CD4-positive, alpha-beta T cell treated with Interleukin-15 for 1 hour (primary cell): ENCODE results near the gene ADAMTS3.

Source experiments
- DNase-seq: peaks from one replicate; pipeline ENCODE4 v3.0.0-alpha.2; 2020

ADAMTS3 gene

DNA sequence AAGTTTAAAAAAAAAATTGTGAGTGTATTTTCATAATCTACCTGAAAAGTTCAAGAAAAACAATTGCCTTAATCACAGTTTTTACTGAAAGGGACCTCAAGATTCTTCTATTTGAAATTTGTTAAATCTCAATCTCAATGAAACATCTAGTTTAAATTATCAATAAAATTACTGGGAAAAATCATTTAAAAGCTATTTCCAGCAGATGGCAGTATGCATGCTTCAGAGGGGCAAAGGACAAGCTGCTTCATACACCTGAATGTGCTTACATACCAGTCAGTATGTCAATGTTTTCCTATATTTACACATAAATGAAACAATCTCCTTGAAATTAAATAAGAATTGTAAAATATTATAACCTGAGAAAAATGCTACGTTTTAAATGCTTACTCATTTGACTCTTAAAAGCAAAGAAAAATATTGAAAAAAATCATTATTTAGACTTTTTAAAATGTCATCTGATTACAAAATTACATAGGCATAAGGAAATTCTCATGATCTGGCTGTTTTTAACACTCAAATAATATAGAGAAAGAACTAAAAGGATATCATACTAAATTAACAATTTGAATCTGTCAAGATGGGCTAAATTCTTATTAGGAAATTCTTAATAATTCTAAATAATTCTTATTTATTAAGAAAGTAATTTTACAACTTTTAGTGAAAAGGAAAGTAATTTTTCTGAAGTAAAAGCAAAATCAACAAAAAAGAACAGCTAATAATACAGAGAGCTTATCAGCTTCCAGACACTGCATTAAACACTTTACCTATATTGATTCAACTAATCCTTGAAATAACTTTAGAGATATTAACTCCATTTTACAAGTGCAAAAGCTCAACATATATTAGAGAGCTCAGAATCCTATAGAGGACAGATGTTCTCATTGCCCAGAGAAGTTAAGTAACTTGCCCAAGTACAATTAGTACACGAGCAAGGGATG, 242.1 kb downstream of the ADAMTS3 start:
- DNase-seq: no peak

DNA sequence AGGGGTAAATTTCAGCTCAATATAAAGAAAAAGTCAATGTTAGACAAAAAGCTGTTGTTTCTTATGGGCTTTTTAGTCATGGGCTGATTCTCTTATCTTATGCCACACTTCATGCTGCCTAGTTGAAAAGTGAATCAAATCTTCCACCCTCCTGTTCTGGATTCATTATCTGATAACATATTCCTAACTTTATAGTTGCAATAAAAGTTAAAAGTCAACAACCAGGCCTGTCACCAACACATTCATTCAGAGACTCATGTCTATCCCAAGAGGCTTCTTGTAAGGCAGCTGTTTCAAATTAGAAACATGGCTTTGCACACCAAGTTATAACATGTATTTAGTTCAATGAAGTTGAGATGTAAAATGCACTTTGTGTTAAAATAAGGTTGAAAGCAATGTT, 243.8 kb downstream of the ADAMTS3 start:
- no peak for DNase-seq

DNA sequence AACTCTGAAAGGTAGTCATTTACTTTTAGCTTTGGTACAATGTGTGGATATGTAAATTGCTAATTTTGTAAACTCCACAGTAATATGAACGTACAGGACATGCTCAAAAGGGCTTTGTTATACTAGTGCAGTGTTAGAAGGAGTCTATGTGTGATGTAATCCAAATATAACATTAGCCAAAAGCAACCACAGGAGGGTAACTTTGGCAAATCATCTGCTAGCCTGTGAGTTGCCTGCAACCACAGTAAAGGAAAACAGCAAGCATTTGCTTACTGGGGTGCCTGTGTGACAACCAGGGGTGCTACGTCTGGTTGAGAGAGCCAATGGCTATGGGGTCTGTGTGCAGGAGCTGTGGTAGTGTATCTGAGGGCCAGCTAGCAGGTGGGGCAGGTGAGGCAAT, 245.8 kb downstream of the ADAMTS3 start:
- DNase-seq: no peak

- no peak for DNase-seq
These were observed 248.6 kb downstream of the ADAMTS3 start for GRCh38 chr4:72320223-72320948.

GRCh38 chr4:72319601-72320021, 249.4 kb downstream of the ADAMTS3 start:
- DNase-seq: no peak

DNA sequence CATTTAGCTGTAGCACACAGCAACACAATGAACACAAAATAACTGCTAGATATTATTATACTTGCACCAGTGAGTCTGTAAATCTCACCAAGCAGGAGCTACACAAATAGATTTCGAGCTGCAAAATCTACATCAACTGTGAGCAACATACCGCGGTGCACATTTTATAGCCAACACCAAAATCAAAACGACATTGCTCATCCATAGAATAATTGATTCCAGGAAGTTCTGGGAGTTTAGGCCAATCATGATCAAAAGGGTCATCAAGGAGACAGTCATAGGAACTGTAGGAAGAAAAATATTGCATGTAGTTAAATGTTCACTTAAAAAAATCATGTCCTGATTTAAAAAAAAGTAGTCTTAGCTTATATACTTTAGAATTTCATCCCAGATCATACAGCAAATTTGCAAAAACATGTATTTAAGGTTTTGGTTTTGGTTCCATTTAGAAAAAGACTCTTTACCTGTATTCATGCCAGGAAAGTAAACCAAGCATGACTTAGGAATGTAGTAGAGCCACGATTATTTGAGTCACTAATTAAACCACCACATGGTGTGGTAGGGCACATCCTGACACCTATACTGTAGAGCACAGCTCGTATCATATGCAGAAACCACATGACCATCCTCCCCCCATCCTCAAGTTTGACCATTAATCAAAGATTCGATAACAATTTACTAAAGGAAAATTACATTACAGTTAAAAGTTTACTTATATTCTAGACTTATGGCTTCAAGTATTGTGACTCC, 250.4 kb downstream of the ADAMTS3 start:
- DNase-seq: no peak

- DNase-seq: no peak
These were observed 254.2 kb downstream of the ADAMTS3 start for GRCh38 chr4:72314869-72315268.

DNA sequence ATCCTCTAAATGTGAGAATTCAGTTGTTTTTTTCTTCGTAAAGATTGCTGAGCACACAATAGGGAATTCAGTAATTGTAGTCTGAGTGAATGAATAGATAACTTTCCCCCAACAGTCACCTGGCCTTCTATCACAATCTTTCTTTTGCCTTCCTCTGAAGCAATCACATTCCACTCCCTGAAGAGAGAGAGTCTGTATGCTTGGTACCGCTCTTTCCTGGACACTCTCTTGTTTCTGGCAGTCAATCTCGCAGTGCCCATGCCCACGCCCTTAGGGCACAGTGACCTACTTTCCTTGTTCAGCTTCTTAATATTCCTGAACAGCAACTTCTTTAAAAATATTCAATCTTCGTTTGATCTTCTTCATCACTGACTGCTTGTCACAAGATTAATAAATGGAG, 255.9 kb downstream of the ADAMTS3 start:
- DNase-seq: no peak

- no peak for DNase-seq
These were observed 256.9 kb downstream of the ADAMTS3 start for GRCh38 chr4:72312032-72312650.

- DNase-seq: no peak
These were observed 257.7 kb downstream of the ADAMTS3 start for GRCh38 chr4:72311291-72311690.

DNA sequence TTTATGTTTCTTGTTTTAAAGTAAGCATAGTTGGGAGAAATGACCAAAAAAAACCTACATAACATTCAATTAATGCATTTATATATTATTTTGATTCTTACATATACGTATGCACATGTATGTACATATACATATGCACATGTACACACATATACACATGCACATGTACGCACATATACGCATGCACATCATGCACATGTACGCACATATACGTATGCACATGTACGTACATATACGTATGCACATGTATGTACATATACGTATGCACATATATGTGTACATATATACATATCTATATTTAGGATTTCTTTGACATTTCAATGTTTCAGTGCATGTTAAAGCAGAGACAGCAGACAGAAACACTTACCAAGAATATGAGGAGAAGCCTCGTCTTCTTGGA, 263.4 kb downstream of the ADAMTS3 start:
- no peak for DNase-seq

- DNase-seq: no peak
These were observed 263.9 kb downstream of the ADAMTS3 start for GRCh38 chr4:72305080-72305479.

DNA sequence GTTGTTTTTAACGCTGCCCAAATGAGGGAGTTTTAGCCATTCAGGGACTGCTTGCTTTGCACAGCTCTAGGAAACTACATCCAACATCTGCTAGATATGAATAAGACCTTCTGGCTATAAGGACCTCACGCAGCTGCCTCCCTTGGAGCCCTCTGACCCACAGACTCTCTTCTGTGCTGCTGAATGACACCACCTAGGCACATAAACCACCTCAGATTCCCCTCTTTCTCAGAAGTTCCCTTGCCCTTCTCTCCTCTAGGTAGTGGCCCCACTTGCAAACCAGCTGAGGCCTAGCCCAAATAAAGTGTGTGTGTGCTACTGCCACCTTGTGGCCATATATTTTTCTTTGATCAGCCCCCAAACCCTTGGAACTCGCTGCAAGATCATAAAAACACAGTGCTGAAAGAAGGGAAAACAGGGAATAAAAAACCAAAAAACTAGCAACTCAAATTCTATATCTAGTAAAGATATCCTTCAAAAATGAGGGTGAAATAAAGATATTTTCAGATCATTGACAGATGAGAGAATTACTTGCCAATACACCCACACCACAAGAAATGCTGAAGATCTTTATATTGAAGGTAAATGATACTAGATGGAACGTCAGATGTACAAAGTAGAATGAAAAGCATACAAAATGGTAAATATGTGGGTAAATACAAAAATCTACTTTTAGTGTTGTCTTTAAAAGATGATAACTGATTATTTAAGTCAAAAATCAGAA, 265.9 kb downstream of the ADAMTS3 start:
- no peak for DNase-seq

DNA sequence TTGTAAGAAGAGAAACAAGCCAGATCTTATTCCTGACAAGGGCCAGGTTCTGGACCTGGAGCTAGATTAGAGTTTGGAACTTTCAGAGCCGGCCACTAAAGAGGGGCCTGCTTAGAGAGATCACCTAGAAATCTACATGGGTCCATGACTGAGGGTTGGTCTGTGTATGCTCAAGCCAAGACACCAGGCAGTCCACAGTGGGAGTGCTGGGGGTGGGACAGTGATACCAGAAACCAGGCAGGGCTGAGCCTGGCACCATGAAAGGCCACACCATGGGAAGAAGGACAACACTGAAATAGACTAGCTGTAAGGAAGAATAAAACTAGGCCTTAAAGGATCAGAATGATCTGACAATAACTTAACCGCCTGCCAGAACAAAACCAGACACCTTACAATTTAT, 267.3 kb downstream of the ADAMTS3 start:
- DNase-seq: no peak

DNA sequence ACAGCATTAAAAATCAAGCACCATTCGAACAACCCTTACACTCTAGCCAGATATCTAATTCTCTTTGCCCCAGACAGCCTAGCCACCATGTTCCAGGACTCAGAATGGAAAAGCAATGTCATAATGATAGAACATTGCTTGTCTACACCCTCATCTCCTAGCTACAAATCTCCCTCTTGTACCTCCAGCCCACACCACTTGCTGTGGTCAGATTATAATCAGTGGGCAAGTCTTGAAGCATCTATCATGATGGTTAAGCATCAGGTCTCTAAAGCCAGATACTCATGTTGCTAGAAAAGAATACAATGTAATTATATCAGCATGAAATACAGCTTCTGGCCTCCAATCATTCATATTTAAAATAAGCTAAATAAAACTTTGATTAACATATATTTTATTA, 268.9 kb downstream of the ADAMTS3 start:
- DNase-seq: no peak

DNA sequence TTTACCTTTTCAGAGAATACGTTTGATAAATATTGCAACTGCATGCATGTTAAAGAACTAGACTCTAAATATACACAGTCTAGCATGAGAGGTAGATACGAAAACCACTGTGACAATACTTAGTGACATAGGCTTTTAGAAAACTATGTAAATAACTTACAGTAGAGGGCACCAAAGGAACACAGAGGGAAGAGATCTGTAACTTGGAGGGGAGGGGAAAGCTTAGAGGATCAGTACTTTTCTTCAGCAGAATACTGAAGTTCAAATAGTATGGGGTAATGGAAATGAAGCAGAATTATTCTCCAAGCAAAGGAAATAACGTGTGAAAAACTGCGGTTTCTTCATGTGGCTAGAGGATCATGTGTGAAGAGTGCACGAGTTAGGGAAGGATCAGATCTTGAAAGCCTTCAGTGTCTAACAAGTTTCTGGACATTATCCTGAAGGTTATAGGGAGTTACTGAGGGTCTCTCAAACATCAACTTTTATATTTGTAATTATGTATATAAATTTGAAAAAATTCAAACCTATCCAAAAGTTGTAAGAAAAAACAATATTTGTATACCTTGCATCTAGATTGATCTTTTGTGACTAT, 273.0 kb downstream of the ADAMTS3 start:
- no peak for DNase-seq

- DNase-seq: peak; percentile 16
These were observed 278.3 kb downstream of the ADAMTS3 start for GRCh38 chr4:72290737-72291136.

- no peak for DNase-seq
These were observed 282.1 kb downstream of the ADAMTS3 start for GRCh38 chr4:72286910-72287309.

DNA sequence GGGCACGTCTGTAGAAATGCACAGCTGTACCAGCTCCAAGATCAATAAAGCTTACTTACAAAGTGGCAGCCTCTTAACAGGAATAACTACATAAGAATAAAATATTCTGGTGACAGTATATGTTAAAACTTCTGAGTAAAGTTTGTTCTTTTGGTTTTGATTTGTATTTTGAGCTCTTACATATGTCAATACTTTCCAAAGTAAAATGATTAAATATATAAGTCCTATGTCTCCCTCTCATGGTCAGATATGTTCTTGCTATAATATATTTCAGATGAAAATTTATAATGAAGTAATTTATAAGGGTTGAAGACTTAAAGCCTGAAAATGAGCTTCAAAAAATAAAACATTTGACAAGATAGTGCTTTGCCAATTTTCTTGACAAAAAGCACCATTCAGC, 282.8 kb downstream of the ADAMTS3 start:
- DNase-seq: no peak

GRCh38 chr4:72283357-72283756, 285.7 kb downstream of the ADAMTS3 start:
- DNase-seq: no peak

DNA sequence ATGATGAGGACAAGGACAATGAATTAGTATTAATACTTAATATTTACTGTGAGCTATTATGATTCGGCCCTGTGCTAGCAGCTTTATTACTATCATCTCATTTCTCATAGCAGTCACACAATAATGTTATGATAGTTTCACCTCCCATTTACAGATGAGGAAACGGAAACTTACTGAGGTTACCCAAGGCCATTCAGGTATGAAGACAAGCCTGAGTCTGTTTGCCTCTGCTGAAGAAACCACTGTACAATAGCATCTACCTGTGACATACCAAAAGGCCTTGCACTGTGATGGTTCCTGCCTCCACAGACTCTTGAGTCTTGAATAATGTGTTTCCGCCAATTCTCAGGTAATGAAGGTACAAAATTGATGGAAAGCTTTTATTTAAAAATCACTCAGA, 288.8 kb downstream of the ADAMTS3 start:
- DNase-seq: no peak

GRCh38 chr4:72275381-72275780, 293.6 kb downstream of the ADAMTS3 start:
- no peak for DNase-seq
